Right kidney (tissue), 1 donor: ENCODE measurements around the gene TRIM46.
"Not testable (repeated sequence)": the region's sequence is repeated elsewhere in the genome, so short reads cannot be mapped to it uniquely, and the experiment has no call there.

ENCODE experiments used
- DNase-seq: peaks from one replicate; pipeline ENCODE4 v3.0.0-alpha.2; 2016

TRIM46 gene

DNA sequence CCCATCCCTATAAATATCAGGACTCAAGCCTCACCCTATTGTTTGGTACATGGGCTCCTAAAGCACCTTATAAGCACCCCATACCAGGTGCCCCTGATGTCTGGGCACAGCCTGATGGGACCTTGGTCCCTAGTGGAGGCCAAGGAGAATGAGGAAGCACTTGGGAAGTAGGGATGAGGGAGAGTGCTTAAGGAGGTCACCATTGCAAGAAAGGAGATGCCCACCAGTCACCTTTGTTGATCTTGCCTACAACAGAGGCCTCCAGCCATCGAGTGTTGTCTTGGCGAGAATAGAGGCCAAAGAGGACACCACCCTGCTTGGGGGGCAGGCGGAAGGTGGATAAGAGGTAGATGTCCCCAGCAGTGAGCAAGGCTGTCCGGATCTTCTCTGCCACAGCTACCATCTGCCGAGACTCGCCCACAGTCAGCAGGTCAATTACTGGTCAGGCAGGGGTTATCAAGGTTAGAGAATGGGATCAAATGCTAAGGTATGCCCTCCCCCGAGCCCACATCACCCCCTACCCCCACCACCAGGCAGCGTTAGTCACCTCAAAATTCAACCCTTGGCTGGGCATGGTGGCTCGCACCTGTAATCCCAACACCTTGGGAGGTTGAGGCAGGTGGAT, 32.4 kb downstream of the TRIM46 start:
- no peak for DNase-seq

DNA sequence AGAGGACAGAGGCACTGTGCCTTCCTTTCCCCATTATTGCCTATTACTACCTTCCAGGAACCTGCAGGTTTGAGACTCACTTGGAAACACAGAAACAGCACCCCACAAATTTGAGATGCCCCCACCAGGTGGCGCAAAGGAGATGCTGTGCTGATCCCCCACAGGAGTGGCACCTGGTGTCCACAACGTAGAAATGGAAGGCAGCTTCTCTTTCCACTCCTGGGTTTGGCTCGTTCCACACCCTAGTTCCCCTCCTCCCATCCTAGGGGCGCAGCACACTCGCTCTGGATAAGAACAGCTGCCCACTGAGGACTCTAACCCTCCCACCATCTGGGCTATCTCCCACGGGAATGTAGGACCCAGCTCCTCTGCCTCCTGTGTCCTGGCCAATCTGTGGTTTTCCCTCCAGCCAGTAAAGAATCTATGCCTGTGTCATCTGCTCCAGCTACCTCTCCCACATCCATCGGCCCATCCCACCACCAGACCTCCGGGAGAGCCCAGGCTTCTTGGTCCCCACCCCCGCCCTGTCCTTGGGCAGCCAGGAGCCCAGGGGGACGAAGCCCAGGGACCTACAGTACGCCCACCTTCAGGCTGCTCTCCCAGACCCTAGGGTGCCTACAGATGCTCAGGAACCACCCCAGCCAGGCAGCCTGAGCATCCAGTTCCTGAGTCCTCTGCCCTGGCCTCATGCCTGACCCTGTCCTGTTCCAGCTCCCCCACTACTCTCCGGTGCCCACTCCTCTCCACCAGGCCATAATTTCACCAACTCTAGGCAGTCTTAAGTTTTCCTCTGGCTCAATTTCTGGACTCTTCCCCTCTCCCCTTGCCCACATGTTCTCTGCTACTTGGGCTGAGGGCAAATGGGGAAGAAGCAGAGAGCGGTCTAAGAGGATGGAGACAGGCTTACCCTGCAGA, 33.5 kb downstream of the TRIM46 start:
- peak; percentile 71 for DNase-seq

DNA sequence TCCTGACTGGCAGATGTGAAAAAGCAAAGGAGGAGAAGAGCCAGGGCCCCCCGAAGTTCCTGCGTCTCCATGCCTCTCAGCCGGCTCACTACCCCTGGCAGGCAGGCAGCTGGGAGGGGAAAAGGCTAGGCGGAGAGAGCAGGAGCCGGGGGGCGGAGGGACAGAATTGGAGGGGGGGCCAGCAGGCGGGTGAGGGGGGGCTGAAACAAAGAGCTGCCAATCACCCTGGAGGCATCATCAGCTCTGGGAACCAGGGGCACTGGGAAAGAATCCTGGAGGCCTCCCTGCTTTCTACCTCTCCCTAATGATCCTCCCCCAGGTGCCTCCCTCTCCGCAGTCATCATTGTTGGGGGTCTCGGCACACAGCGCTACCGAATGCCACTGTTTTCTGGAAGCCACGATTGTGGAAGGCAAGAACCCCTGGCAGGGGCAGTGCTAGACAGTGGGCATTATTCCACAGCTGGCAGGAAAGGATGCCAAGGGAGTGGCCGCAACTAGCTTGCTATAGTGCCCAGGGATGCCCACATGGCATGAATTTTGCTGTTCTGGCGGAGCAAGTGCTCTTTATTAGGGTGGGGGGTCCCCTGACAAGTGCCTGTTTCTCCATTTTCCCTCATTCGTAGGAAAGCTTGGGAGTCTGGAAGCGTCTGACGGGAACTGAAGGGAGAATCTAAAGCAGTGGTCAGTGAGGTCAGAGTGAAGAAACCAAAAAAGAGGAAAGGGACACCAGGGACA, 34.3 kb downstream of the TRIM46 start, which contains the start of gene THBS3:
Gene THBS3, minus strand, starts transcription at position 92 of the 735 bp plus-strand sequence. Its CDS starts 21 bp downstream, at position 71.
- DNase-seq: peak; percentile 74

DNA sequence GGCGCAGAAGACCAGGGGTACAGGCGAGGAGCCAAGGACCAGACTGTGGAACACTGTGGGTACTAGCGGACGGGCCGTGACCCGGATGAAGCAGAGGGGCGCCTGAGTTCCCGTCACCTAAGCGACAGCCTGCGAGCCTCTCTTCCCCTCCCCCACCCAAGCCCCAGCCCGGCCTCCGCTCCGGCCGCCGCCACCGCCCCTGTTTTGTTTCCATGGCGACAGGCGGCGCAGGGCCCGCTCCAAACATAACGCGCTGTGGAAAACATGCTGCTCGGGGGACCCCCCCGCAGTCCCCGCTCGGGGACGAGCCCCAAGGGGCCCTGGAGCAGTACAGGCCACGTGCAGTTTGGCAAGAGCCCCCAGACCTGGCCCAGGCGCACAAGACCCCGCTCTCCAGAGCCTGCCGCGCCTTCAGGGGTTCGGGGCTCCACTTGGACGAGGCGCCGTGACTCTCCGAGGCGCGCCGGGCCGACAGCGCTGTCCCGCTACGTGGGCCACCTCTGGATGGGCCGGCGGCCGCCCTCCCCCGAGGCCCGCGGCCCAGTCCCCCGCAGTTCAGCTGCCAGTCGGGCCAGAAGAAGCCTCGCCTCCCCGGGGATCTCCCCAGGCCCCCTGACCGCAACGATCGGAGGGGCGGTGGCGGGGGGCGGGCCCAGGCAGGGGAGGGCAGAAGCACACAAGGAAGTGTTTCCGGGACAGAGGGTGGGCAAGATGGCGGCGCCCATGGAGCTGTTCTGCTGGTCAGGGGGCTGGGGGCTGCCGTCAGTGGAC, 35.1 kb downstream of the TRIM46 start, which contains the start of gene MTX1:
Gene MTX1, plus strand, starts transcription at position 155 of the 771 bp plus-strand sequence. Its CDS starts 110 bp downstream, at position 265.
- DNase-seq: peak; percentile 94

DNA sequence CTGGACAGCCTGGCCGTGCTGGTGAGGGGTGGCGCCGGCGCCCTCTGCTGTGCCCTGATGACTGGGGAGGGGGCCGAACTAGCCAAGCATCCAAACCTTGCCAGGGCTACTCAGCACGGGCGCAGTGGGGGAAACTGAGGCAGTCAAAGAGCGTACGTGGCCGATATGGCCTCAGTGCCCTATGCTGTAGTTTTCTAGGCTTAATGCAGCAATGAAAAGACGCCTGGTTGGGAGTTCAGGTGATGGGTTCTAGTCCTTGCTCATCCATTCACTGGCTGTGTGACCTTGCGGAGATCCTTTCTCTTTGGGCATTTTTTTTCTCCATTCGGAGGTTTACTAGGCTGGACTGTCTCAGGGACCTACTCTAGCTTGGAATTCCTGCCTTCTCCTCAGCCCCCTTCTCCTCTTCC, 35.7 kb downstream of the TRIM46 start:
- DNase-seq: no peak

DNA sequence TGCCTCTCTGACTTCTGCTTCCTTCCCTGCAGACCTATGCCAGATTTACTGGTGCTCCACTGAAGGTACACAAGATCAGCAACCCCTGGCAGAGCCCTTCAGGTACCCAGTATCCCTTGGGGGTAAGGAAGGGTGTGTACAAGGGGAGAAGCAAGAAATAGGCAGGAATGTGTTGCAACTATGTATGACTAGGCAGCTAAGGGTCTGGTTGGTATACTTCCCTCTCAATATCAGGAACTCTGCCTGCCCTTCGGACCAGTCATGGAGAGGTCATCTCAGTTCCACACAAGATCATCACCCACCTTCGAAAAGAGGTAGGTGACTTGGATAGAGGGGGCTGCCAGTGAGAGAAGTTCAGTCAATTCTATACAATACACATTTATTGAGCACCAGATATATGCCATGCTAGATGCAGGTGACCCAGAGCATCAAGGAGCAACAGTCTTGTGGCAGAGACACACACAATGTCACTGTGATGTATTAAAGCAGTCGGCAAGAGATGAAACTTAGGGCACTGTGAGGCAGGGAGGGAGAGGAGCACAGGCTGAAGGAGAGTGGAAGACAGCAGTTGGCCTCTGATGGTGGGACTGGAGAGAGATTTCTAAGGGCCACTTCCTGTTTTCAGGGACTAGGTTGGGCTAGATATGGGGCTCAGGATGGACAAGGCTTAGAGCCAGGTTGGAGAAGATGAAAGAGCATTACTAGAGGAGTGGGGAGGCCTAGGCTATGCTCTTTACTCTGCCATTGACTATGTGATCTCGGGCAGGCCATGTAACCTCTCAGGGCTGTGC, 36.9 kb downstream of the TRIM46 start:
- DNase-seq: no peak

DNA sequence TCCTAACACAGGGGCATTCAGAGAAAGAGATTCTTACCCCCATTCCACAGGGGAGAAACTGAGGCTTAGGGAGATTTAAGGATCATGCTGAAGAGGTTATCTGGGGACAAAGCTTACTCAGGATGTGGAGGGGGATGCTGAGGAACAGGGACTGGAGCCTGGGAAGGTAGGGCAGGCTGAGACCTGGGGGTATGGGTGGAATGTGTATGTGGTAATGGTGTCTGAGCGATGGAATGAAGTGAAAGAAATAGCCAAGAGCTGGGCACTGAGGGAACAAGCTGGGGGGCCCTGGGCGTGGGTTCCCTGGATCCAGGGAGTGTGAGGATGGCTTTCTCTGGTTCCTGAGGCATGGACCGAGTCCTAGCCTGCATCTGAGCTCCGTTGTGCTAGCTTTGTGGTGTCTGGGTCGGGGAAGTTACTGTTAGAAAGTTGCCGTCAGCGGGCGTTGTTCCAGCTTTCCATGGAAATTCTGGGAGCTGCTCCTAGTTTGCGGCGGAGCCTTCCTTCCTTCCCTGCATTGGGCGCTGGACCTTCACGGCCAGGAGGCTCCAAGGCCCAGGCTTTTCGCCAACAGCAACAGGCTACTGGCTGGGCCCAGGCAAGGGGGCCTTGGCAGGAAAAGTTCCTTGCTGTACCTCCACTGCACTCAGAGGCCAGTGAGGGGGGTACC, 37.9 kb downstream of the TRIM46 start:
- DNase-seq: not testable (repeated sequence)

DNA sequence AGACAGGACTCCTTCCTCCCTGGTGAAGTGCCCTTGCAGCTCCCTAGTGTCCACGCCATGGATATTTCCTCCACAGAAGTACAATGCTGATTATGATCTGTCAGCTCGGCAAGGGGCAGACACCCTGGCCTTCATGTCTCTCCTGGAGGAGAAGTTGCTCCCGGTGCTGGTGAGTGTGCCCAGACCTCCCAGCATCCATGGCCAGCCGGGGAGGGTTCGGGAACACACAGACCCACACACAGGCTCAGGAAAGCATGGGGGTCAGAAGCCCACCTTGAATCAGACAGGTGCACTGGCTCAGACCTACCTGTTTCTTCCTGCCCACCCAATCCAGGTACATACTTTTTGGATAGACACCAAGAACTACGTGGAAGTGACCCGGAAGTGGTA, 38.4 kb downstream of the TRIM46 start:
- DNase-seq: not testable (repeated sequence)

DNA sequence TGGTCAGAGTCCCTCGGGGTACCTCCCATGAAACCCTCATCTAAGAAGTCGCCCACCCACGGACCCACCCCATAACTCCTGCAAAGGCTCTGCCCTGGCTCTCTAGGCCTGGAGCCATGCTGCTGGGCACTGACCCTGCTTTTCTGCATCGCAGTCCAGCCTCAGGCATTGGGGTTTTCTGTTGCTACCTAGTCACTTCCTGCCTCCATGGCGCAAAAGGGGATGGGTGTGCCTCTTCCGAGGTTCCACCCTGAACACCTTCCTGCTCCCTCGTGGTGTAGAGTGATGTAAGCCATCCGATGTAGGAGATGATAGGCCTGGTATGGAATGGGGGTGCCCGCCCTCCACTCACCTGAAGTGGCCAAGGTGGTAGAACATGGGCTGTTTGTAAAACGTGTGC, 41.1 kb downstream of the TRIM46 start:
- not testable (repeated sequence) for DNase-seq

DNA sequence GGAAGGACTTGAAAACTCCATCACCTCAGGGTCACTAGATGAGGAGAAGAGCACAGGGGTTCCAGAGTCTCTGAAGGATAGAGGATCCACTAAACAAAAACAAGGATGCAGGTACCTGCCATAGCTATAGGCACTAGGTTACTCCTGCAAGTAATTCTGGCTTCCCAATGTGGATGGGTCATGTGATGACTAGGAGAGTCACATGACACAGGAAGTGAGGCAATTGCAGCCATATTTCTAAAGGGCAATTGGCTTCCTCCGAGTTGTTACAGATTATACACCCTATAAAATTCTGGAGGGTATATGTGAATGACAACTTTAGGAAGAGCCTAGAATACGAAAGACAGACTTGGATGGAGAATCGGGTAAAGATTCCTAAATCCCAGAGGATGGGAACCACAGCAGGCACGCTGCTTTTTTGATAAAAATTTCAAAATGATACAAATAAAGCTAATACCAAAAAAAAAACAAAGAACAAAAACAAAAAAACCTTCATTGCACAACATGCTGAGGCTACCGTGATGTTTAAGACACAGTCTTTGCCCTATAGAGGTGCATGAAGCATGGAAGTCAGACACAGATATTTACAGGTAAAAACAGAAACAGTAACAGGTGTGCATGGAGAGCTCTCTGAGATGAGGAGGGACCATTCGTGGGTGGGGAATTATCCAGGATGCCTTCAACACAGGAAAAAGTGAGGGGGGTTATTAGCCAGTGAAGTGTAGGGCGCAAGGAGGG, 45.4 kb downstream of the TRIM46 start:
- DNase-seq: peak; percentile 67

DNA sequence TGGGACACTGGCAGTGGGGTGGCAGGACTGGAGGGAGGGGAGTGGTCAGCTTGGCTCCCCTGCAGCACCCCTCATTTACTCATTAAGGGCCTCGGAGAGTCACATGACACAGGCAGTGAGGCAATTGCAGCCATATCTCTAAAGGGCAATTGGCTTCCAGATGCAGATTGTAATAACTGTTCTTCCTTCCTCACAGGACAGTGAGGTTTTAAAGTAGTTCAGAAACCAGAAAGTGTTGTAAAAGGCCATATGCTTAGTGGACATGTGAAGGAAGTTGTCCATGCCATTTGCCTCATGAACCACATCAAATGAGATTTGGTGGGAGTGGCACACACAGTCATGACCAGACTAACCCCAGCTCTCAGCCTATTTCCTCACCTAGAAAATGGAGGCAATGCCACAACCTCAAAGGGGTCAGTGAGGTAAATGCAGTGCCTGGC, 46.0 kb downstream of the TRIM46 start:
- no peak for DNase-seq

DNA sequence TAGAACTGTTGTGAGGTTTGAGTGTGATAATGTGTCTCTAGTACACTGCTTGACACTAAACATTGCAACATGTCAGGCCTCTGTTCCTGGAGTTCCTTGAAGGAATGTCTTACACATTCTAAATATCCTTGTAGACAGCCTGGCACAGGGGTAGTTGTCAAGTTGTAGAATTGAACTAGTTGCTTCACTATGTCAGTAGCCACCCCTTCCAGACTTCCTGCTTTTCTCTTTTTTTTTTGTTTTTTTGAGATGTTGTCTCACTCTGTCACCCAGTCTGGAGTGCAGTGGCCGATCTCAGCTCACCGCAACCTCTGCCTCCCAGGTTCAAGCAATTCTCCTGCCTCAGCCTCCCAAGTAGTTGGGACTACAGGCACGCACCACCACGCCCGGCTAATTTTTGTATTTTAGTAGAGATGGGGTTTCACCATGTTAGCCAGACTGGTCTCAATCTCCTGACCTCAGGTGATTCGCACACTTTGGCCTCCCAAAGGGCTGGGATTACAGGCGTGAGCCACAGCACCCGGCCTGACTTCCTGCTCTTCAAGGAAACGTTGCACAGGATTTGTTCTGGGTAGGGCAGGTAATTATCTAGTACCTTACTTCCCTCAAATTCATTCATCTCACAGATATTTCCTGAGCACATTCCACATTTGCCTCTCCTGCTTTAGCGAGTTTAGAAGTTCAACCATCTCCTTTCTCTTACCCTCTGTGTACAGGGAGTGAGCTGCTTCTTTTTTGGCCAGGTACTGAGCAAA, 46.7 kb downstream of the TRIM46 start:
- not testable (repeated sequence) for DNase-seq

DNA sequence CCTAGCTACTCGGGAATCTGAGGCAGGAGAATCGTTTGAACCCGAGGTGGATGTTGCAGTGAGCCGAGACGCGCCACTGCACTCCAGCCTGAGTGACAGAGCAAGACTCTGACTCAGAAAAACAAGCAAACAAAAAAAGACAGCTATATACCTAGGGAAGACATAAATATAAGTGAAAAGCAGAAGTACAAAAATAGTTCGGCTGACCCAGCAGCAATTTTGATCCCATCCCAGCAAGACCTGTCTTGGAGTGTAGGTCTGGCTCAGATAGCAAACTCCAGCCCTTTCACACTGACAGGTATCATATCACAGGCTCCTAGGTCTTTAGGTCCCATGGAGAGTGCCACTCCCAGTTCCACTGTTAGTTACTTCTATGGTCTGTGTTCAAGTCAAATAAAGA, 49.4 kb downstream of the TRIM46 start:
- DNase-seq: no peak

DNA sequence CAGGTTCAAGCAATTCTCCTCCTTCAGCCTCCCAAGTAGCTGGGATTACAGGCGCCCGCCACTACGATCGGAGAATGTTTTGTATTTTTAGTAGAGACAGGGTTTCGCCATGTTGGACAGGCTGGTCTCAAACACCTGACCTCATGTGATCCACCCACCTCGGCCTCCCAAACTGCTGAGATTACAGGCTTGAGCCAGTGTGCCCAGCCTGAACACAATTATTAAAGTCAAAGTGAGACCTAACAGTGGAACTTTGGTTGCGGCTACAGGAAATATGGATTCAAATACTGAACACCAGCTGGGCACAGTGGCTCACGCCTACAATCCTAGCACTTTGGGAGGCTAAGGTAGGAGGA, 51.7 kb downstream of the TRIM46 start:
- DNase-seq: not testable (repeated sequence)

DNA sequence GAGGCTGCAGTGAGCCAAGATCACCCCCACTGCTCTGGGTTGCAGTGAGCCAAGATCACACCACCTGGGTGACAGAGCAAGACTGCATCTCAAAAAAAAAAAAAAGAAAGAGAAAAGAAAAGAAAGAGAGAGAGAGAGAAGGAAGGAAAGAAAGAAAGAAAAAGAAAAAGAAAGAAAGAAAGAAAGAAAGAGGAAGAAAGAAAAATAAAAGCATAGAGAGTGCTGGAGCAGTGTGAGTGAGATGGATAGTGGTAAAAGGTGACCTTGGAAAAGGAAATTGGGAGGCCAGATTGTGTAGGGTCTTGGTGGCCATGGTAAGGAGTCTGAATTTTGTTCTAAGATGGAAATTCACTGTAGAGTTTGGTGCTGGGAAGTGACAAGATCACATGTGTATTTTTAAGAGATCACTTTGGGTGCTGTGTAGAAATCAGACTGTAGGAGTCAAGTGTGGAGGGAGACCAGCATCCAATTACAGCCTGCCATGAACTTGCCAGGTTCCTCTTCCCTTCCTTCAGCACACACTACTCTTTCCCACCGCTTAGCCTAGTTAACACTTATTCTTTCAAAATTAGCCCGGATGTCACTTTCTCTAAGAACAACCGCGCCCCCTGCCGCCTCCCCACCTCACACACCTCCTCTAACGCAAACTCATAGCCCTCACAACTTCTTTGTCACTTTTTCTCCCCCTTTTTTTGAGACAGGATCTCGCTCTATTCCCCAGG, 52.7 kb downstream of the TRIM46 start:
- DNase-seq: peak; percentile 79

DNA sequence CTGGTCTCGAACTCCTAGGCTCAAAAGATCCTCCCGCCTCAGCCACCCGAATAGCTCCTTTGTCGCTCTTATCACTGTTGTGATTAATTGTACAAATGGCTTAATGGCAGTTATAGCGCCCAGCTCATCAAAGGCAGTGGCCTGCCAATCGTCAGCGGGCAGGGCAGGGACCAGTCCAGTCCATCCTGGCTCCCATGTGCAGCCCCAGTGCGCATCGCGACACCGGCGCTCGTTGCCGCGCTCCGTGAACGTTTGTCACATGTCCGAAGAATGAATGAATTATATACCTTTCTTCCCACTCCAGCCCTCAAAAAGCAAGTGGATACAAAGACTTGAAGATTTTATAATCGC, 53.2 kb downstream of the TRIM46 start:
- DNase-seq: no peak

DNA sequence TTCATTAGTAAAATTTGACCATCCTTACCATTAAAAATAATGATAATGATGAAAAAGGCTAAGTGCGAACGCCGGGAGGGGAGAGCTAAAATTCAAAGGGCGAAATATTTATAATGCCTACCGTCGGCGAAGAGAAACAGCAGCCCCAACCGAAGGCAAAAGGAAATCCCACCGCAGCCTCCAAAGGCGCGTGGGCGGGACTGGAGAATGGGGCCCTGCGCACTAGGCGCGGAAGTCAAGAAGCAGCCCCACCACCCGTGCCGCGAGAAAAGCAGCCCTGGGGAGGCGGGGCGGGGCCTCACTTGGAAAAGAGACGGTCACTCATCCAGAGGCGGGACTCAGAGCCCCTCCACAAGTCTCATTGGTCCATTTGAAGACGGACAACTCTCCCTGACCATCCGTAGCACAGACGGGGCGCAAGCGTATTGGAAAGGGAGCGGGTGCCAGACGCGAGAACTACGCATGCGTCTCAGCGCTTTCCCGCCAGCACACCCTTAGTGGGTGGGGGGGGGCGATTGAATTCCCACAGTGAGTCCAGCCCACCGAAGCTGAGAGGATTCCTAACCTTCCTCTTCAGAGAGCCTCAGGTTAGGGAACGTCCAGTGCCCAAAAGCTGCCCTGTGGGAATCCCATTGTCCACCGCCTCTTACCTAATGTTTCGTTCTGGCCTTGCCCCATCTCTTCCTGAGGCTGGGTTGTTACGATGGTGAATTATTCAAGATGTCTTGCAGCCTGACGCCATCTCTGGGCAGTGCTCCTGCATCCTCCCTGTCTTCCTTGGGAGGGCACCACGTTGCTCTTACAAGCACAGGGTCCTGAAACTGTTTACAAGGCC, 53.8 kb downstream of the TRIM46 start:
- peak; percentile 96 for DNase-seq

DNA sequence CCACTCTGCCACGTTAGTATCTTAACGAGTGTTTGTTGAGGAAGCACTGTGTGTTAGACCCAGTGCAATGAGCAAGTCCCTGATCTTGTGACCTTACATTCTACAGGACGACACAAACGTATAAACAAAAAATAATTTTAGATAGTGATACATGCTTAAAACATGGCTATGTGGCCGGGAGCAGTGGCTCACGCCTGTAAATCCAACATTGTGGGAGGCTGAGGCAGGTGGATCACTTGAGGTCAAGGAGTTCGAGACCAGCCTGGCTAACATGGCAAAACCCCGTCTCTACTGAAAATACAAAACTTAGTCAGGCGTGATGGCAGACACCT, 54.4 kb downstream of the TRIM46 start:
- DNase-seq: no peak
